Measurements from ENCODE around the gene PFKFB4. TPM values are rescaled to one million over a fixed set of nuclear protein-coding genes. Genes with fewer than 3 reads are reported as not detected.

The PFKFB4 gene
- total and polyA plus RNA-seq, 2 of the 8 experiments (the other 6 are each of a cell fraction or from before 2014, with no cell fraction given): 10.7 to 20.1 TPM

DNA sequence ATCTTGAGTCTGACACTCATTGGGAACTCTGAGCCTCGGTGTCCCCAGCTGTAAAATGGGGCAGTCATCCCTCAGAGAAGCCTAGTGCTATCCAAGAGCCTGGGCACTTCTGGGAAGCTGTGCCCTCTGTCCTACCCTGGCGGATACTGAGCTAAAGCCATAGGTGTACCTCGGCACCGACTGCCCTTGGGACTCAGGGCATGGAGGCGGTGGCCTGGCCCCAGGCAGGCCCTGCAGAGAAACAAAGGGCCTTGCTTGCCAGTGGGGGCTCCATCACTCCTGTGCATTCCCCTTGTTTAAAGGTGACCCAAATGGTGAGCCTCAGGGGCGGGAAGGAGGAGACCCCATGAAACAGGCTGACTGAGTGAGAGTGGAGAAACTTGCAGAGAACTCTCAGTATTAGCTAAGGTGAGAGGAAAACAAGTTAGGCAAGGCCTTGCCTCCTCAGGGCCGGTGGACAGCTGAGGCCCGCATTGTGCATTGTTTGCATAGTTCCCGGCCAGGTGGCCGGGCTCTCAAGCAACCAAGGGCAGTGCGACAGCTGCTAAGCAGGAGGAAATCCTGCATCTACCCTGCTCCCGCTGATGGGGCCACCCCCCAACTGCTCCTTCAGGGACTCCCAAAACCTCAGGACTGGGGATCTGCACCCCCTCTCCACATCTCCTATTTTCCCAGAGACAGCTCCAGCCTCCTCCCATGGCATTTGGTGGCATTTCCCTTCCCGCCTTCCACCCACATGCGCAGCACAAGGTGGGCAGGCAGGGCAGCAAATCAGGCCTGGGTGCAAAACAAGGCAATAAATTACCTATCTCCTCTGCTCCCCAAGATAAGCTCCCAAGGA, 4.3 kb downstream of the PFKFB4 start:
- H2AFZ ChIP-seq (ENCODE audit: low read length): no peak overlapping the region
- no peak overlapping the region for H2BK120ac ChIP-seq (replicated peaks; ENCODE audit: low read depth, low read length)
- peaks cover 2% of the 10 kb centered on the region; the same call in 1 of the 2 replicates for H3K23me2 ChIP-seq (ENCODE audit: low read depth, low read length)
- no peak overlapping the region for H3K27ac ChIP-seq (ENCODE audit: low read depth, low read length)
- DNase-seq (ENCODE audit: low read depth in 1 of 2, low spot score in 2 of 2): peak in 1 of 2 experiments; percentile 40
- no peak overlapping the region for H2BK20ac ChIP-seq (ENCODE audit: low read length)
- no peak overlapping the region for H2BK12ac ChIP-seq (ENCODE audit: low read depth, low read length)
- H4K8ac ChIP-seq (ENCODE audit: extremely low read depth, insufficient read depth, low read length): no peak overlapping the region; the same call in 1 of the 2 replicates
- H4K91ac ChIP-seq (replicated peaks; ENCODE audit: insufficient read length, low read length): no peak overlapping the region
- no peak overlapping the region for H3K14ac ChIP-seq (ENCODE audit: insufficient read length)
- H4K20me1 ChIP-seq (replicated peaks in 1 of 2; ENCODE audit: control insufficient read depth in 1 of 2, insufficient read depth in 2 of 2, low read length in 2 of 2): peaks cover 0 to 8% of the 10 kb centered on the region in 2 experiments
- CTCF ChIA-PET (ENCODE audit: partially characterized antibody): interaction anchor here (0.8 to 5.0 kb wide), 16 partner anchors 9 to 144 kb away, joined by 3 to 67 read pairs (median 4); partner anchors contain the start of genes SLC26A6 and UQCRC1
- no peaks in the 10 kb centered on the region for H3K9me3 ChIP-seq (ENCODE audit: insufficient read depth in 2 of 2, low read depth in 1 of 2, low read length in 1 of 2)
- peaks cover 11% of the 10 kb centered on the region for H3K79me1 ChIP-seq (ENCODE audit: low read depth, low read length)
- H3K4me1 ChIP-seq (replicated peaks in 1 of 4; ENCODE audit: control insufficient read depth in 3 of 4, insufficient read depth in 4 of 4, low read length in 3 of 4): peaks cover 0 to 12% (median 7%) of the 10 kb centered on the region in 4 experiments; a peak in 6 of 7 replicates
- H3K36me3 ChIP-seq (ENCODE audit: control insufficient read depth in 2 of 4, insufficient read depth in 4 of 4, low read length in 3 of 4): peaks cover 0 to 5% (median 2%) of the 10 kb centered on the region in 4 experiments; a peak in 4 of 8 replicates
- no peak overlapping the region for H2BK15ac ChIP-seq (ENCODE audit: low read length)
- no peak overlapping the region for H3K4me2 ChIP-seq (ENCODE audit: insufficient read depth in 1 of 2, low read depth in 2 of 2, low read length in 2 of 2)
- H3K4ac ChIP-seq (replicated peaks; ENCODE audit: insufficient read length, low read depth, low read length): no peak overlapping the region
- H3K56ac ChIP-seq (replicated peaks; ENCODE audit: insufficient read length, low read depth, low read length): no peak overlapping the region
- H3K18ac ChIP-seq (ENCODE audit: extremely low read depth, low read length): no peak overlapping the region
- WGBS, 2 experiments (ENCODE audit: extremely low coverage in 1 of 2, insufficient coverage in 1 of 2, insufficient read length in 1 of 2, insufficient replicate concordance in 2 of 2, low coverage in 1 of 2, low lambda C conversion rate in 2 of 2, missing lambda C conversion rate in 1 of 2): 94% methylated on average over 14 of the region's 14 CpGs; no CpG with 5 or more reads in 1 of the 2 experiments
- TF ChIP-seq MAX (IDR thresholded peaks at IDR 0.05) (peak; percentile 38; the same call in 1 of the 2 replicates), TEAD4 (IDR thresholded peaks at IDR 0.05; ENCODE audit: low read depth, low read length) (no peak)
- TF ChIP-seq, protein P1, sequence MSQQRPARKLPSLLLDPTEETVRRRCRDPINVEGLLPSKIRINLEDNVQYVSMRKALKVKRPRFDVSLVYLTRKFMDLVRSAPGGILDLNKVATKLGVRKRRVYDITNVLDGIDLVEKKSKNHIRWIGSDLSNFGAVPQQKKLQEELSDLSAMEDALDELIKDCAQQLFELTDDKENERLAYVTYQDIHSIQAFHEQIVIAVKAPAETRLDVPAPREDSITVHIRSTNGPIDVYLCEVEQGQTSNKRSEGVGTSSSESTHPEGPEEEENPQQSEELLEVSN (IDR thresholded peaks at IDR 0.05): peak; percentile 80
- H3K9ac ChIP-seq (replicated peaks in 1 of 4; ENCODE audit: extremely low read depth in 1 of 4, low read depth in 3 of 4, low read length in 3 of 4): peak overlapping the region in 1 of 4 experiments; percentile 13; a peak in 1 of 7 replicates
- POLR2A ChIA-PET (ENCODE audit: partially characterized antibody): interaction anchor here (0.6 to 6.0 kb wide), 8 partner anchors 11 to 152 kb away, joined by 3 to 34 read pairs (median 4); partner anchors contain the start of genes CCDC51, CELSR3, TMA7 and UCN2
- H3K23ac ChIP-seq (ENCODE audit: insufficient read length): no peak overlapping the region
- H3K27me3 ChIP-seq (replicated peaks in 1 of 4; ENCODE audit: control insufficient read depth in 3 of 4, extremely low read depth in 1 of 4, insufficient read depth in 3 of 4, low read length in 3 of 4): no peaks in the 10 kb centered on the region
- H4K5ac ChIP-seq (ENCODE audit: insufficient read length, low read depth, low read length): no peak overlapping the region
- H3K79me2 ChIP-seq (ENCODE audit: control insufficient read depth in 1 of 2, insufficient read depth in 2 of 2, low read length in 2 of 2): peaks cover 0 to 27% of the 10 kb centered on the region in 2 experiments; a peak in 1 of 4 replicates
- FAIRE-seq: no peak
- H3K4me3 ChIP-seq (ENCODE audit: extremely low read depth in 1 of 4, insufficient read depth in 2 of 4, low read depth in 3 of 4, low read length in 4 of 4): no peak overlapping the region
- no peak overlapping the region for H2AK5ac ChIP-seq (ENCODE audit: low read depth, low read length)
- 0 out of 2 replicates have a peak overlapping the region, but pooled peaks have one; percentile 35 for H2BK5ac ChIP-seq (ENCODE audit: low read depth, low read length)

Measured in H1 (cell line).